GM21529 (cell line): ENCODE results near the gene SNX33.

Experiments
- ATAC-seq: cut with Tn5 transposase; IDR thresholded peaks from one replicate; pipeline ENCODE4 v1.9.1; 2021; ENCODE audit not compliant: unreplicated experiment

SNX33 gene

DNA sequence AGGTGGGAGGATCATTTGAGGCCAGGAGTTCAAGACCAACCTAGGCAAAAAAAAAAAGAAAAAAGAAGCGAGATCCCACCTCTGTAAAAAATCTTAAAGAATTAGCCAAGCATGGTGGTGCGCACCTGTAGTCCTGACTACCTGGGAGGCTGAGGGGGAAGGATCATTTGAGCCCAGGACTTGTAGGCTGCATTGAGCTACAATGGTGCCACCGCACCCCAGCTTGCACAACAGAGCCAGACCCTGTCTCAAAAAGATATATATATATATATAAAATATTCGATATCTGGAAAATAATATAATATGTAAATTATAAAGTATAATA lies 6.6 kb upstream of the SNX33 start:
- ATAC-seq = no peak

- no peak for ATAC-seq
Observed at GRCh38 chr15:75641603-75642002, 6.1 kb upstream of the SNX33 start.

DNA sequence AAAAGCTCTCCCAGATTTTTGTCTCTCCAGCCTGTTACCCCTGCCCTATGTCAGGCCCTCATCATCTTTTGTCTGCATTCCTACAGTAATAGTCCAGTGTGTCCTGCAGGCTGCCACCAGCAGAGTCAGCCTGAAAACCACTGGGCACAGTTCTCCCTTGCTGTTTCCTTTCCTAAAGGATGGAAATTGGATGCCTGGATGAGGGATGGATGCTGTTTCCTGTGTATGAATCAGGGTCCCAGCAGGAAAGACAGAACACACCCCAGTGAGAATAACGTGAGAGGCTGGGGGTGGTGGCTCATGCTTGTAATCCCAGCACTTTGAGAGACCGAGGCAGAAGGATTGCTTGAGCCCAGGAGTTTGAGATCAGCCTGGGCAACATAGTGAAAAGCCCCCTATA lies 3.3 kb upstream of the SNX33 start:
- ATAC-seq = no peak

- ATAC-seq = no peak
Observed at GRCh38 chr15:75646112-75646943, 1.4 kb upstream of the SNX33 start.

- peak; percentile 15 for ATAC-seq
Observed at GRCh38 chr15:75646944-75647364, 758 bp upstream of the SNX33 start.

DNA sequence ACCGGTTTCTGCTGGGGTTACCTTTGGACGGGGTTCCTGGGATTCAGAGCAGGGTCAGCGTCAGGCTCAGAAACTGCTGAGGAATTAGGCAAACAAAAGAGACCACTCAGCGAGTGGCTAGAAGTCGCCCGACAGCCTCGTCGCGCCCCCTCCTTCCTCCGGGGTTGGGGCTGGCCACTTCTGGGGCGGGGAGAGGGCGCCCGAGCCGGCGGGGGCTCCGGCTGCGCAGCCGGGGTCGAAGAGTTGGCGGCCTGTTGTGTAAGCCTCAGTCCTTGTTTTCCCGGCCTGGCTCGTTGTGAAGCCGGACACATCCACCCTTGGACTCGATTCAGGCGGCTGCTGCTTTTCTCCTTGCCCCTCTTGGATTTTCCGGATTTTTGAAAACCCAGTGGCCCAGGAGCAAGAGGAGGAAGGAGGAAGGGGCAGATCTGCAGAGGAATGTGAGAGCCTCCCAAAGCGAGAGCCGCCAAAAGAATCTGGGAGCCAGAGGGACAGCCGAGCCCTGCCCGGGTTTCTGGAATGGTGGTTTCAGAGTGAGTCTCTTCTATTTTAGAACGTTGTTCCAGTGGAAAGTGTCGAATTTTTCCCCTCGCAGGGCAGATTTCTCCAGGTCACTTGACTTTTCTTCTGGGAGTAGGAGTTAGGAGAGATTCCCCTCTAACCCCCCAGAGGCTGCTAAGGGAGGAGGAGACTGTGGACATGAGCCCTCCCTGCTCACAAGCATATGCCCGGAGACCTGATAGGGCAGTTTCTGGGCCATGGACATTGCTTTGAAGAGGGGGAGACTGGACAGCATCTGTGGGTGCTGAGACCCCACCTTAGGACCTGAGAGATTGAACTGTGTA lies 666 bp downstream of the SNX33 start:
- no peak for ATAC-seq

DNA sequence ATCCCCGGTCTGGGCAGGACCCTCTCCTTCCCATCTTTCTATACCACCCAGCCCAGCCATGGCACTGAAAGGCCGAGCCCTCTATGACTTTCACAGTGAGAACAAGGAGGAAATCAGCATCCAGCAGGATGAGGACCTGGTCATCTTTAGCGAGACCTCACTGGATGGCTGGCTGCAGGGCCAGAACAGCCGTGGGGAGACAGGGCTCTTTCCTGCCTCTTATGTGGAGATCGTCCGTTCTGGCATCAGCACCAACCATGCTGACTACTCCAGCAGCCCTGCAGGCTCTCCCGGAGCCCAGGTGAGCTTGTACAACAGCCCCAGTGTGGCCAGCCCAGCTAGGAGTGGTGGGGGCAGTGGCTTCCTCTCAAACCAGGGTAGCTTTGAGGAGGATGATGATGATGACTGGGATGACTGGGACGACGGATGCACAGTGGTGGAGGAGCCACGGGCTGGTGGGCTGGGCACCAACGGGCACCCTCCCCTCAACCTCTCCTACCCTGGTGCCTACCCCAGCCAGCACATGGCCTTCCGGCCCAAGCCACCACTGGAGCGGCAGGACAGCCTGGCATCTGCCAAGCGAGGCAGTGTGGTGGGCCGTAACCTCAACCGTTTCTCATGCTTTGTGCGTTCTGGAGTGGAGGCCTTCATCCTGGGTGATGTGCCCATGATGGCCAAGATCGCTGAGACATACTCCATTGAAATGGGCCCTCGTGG lies 1.5 kb downstream of the SNX33 start:
- no peak for ATAC-seq

DNA sequence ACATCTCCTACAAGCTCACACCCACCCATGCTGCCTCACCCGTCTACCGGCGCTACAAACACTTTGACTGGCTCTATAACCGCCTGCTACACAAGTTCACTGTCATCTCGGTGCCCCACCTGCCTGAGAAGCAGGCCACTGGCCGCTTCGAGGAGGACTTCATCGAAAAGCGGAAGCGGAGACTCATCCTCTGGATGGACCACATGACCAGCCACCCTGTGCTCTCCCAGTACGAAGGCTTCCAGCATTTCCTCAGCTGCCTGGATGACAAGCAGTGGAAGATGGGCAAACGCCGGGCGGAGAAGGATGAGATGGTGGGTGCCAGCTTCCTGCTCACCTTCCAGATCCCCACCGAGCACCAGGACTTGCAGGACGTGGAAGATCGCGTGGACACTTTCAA lies 2.1 kb downstream of the SNX33 start:
- no peak for ATAC-seq

GRCh38 chr15:75650908-75651809 lies 3.4 kb downstream of the SNX33 start:
- no peak for ATAC-seq

GRCh38 chr15:75651810-75652543 lies 4.3 kb downstream of the SNX33 start:
- ATAC-seq = no peak

DNA sequence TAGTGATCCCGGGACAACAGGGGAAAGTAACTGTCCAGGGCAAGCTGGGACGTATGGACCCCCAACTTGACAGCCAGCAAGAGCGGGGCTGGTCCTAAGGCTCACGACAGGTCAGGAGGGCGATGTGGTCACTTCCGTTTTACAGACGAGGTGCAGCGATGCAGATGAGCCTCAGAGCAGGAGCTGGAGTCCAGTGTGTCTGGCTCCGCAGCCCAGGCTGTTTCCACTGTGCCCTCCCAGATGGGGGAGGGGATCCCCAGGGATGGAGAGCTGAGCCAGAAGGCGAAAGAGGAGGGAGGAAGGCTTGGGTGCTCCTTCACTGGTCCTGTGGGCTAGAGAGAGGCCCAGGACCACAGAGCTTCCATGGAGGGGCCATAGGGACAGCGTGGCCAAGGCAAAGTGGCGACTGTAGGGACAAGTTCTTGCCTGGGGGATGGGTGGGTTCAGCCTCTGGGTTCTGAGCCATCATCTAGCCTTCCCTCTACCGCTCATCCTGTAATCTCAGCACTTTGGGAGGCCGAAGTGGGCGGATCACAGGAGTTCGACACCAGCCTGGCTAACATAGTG lies 5.7 kb downstream of the SNX33 start:
- no peak for ATAC-seq

- no peak for ATAC-seq
Observed at GRCh38 chr15:75654201-75654907, 6.6 kb downstream of the SNX33 start.

- ATAC-seq = no peak
Observed at GRCh38 chr15:75655931-75656330, 8.2 kb downstream of the SNX33 start.

GRCh38 chr15:75656331-75656730 lies 8.6 kb downstream of the SNX33 start:
- ATAC-seq = no peak

GRCh38 chr15:75656813-75657212 lies 9.1 kb downstream of the SNX33 start:
- no peak for ATAC-seq

DNA sequence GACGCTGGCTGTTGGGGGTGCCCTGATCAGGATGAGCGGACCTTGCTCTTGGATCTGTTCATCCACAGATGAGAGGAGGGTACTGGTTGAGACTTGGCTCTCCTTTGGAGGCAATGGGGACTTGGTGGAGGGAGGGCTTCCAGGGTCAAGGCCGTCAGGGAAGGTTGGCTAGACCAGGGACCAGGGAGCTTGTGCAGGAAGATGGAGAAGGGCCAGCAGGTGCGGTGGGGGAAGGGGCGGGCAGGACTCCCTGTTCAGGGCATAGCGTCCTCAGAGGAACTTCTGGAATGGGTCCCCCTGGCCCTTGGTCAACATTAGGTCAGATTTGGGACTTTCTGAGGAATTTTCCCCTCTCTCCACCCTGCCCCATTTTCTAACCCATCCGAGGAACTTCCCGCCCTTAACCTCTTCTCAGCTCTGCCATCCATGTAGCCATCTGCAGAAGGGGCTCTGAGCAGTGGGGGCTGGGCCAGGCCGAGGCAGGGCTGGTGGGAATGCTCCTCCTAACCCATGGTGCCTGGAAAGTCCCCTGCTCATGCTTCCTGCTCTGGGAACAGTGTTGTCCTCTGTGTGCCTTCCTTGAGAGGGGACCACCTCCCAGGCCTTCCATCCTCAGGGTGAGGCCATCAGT lies 11.5 kb downstream of the SNX33 start:
- ATAC-seq = no peak

GRCh38 chr15:75659928-75660645 lies 12.4 kb downstream of the SNX33 start:
- ATAC-seq = no peak
